K562 (cell line): ENCODE results near the gene GBA2. TPM values are rescaled to one million over a fixed set of nuclear protein-coding genes. Genes with fewer than 3 reads are reported as not detected.
A peak's percentile ranks its signal among the peaks of the same experiment; 100 is the strongest.

Experiments used
- ATAC-seq: fragments of 200-7000 bp; cut with Tn5 transposase; 3 replicates; pipeline ENCODE4 v1.9.1; 2020; ENCODE audit warnings: moderate library complexity
- BruUV-seq: library from RNA; stranded (reverse); fragments of 400-500 nt; replicated peaks from 2 replicates; lab custom pipeline; 2021; lab: Mats Ljungman, UMichigan
- CTCF ChIA-PET: fragments of 300-600 bp; formaldehyde crosslinking; extraction: SDS; loops from one replicate; lab custom pipeline; 2021; ENCODE audit warnings: low intra/inter-chr PET ratio; lab: Yijun Ruan, JAX
- POLR2A ChIA-PET: fragments of 300-600, 350-650 bp; sonication (Branson Sonifier 250); formaldehyde crosslinking; extraction: SDS; loops from one replicate; lab custom pipeline; 2021; ENCODE audit warnings: antibody characterized with exemption, inconsistent platforms; lab: Yijun Ruan, JAX
- DNase-seq, 4 experiments: peaks; one replicate each; pipeline versions ENCODE4 v3.0.0 to v3.0.0-alpha.2; 2011 to 2018; ENCODE audit warnings: low spot score in 3 of 4, mixed read lengths in 3 of 4; ENCODE audit errors: extremely low read depth in 1 of 4
- FAIRE-seq: peaks from 2 replicates; lab custom pipeline; 2011; peaks lifted over from hg19 to GRCh38; lab: Jason Lieb, UNC
- H2AFZ ChIP-seq: 2 replicates; pipeline ENCODE4 v1.6.0; 2011; ENCODE audit warnings: low read depth, low read length, control low read depth, inconsistent platforms
- H3K27ac ChIP-seq: fragments of 200-600 bp; 3 replicates; pipeline ENCODE4 v1.8.0; 2011; ENCODE audit warnings: low read depth, mild to moderate bottlenecking, control low read depth, inconsistent platforms, low read length, moderate library complexity, mixed read lengths; ENCODE audit errors: extremely low read depth
- H3K27me3 ChIP-seq, 2 experiments: fragments of 300-600 bp in 1 of 2; 2 replicates in 1 of 2; 3 replicates in 1 of 2; pipeline versions ENCODE4 v1.6.0 to v1.8.0; 2011; ENCODE audit warnings: inconsistent platforms in 2 of 2, low read length in 2 of 2, mild to moderate bottlenecking in 1 of 2, mixed read lengths in 1 of 2, moderate library complexity in 1 of 2; ENCODE audit not compliant: control insufficient read depth in 2 of 2, insufficient read depth in 2 of 2
- H3K36me3 ChIP-seq: fragments of 300-600 bp; 3 replicates; pipeline ENCODE4 v1.8.0; 2011; ENCODE audit warnings: mild to moderate bottlenecking, low read length, inconsistent platforms; ENCODE audit not compliant: control insufficient read depth, insufficient read depth
- H3K4me1 ChIP-seq, 2 experiments: fragments of 200-600 bp in 1 of 2; replicated peaks in 1 of 2; 2 replicates in 1 of 2; 3 replicates in 1 of 2; pipeline versions ENCODE4 v1.5.1 to v1.8.0; 2011; ENCODE audit warnings: inconsistent platforms in 2 of 2, low read length in 2 of 2, mild to moderate bottlenecking in 1 of 2, mixed read lengths in 1 of 2, moderate library complexity in 1 of 2; ENCODE audit not compliant: control insufficient read depth in 2 of 2, insufficient read depth in 2 of 2
- H3K4me2 ChIP-seq: 2 replicates; pipeline ENCODE4 v1.6.1; 2011; ENCODE audit warnings: low read length, control low read depth, inconsistent platforms, mixed read lengths; ENCODE audit not compliant: insufficient read depth
- H3K4me3 ChIP-seq: fragments of 200-600 bp; sonication (generic), shearing (Covaris generic); 2 replicates; pipeline ENCODE4 v1.5.1; 2016; ENCODE audit warnings: control low read depth, inconsistent platforms
- H3K79me2 ChIP-seq: fragments of 200-600 bp; 3 replicates; pipeline ENCODE4 v1.8.0; 2011; ENCODE audit warnings: low read length, inconsistent platforms; ENCODE audit not compliant: control insufficient read depth, insufficient read depth
- H3K9ac ChIP-seq, 2 experiments: 2 replicates each; pipeline versions ENCODE4 v1.6.0 to v1.6.1; 2011; ENCODE audit warnings: low read depth in 2 of 2, low read length in 2 of 2, control low read depth in 1 of 2, inconsistent platforms in 1 of 2, mild to moderate bottlenecking in 1 of 2, mixed read lengths in 1 of 2; ENCODE audit not compliant: insufficient read depth in 1 of 2
- H3K9me1 ChIP-seq: one replicate; pipeline ENCODE4 v1.6.0; 2011; ENCODE audit warnings: inconsistent platforms, mild to moderate bottlenecking, low read length, moderate library complexity; ENCODE audit not compliant: control insufficient read depth, insufficient read depth
- H3K9me3 ChIP-seq: replicated peaks from 2 replicates; pipeline ENCODE4 v1.5.1; 2011; ENCODE audit warnings: low read depth, low read length, inconsistent platforms; ENCODE audit not compliant: control insufficient read depth, insufficient read depth
- H4K20me1 ChIP-seq: replicated peaks from 2 replicates; pipeline ENCODE4 v1.6.1; 2011; ENCODE audit warnings: low read length, inconsistent platforms, mixed read lengths; ENCODE audit not compliant: control insufficient read depth, insufficient read depth
- ATF3 ChIP-seq, 2 experiments: fragments of 450-650 bp in 1 of 2; sonication (generic) in 1 of 2; formaldehyde crosslinking in 1 of 2; IDR thresholded peaks in 1 of 2; conservative IDR thresholded peaks in 1 of 2; 2 replicates each; pipeline versions ENCODE4 v1.6.1 to v1.8.1; 2016 to 2023; ENCODE audit warnings: mild to moderate bottlenecking in 2 of 2, moderate library complexity in 2 of 2, inconsistent platforms in 1 of 2, missing genetic modification reagents in 1 of 2
- BCOR ChIP-seq: fragments of 450-650 bp; IDR thresholded peaks from 2 replicates; pipeline ENCODE4 v1.6.1; 2016
- CREBBP ChIP-seq: IDR thresholded peaks from one replicate; pipeline ENCODE4 v1.6.1; 2012; ENCODE audit warnings: low read depth, mild to moderate bottlenecking, control low read depth, inconsistent platforms, low read length
- ELF1 ChIP-seq: fragments of 200-800 bp; sonication (Bioruptor generic); IDR thresholded peaks from 2 replicates; pipeline ENCODE4 v1.6.1; 2016; ENCODE audit warnings: missing genetic modification characterization, missing compliant biosample characterization
- FOSL1 ChIP-seq: fragments of 200-800 bp; sonication (Bioruptor generic); conservative IDR thresholded peaks from 2 replicates; pipeline ENCODE4 v1.6.1; 2016; ENCODE audit warnings: missing genetic modification characterization, missing compliant biosample characterization
- GATAD2B ChIP-seq: fragments of 450-650 bp; IDR thresholded peaks from 2 replicates; pipeline ENCODE4 v1.6.1; 2017; ENCODE audit warnings: mild to moderate bottlenecking, borderline replicate concordance
- HDAC2 ChIP-seq: fragments of 450-650 bp; IDR thresholded peaks from 2 replicates; pipeline ENCODE4 v1.6.1; 2016; ENCODE audit warnings: mild to moderate bottlenecking
- JUND ChIP-seq, 2 experiments: IDR thresholded peaks; 2 replicates in 1 of 2; 3 replicates in 1 of 2; pipeline ENCODE4 v1.6.1; 2011; ENCODE audit warnings: borderline replicate concordance in 2 of 2, low read depth in 2 of 2, low read length in 2 of 2, improper control_type of control experiment in 1 of 2, missing biosample characterization in 1 of 2, missing genetic modification characterization in 1 of 2, missing genetic modification reagents in 1 of 2
- MCM2 ChIP-seq: fragments of 450-650 bp; IDR thresholded peaks from 2 replicates; pipeline ENCODE4 v1.6.1; 2017; ENCODE audit warnings: low read depth, mild to moderate bottlenecking
- SAP30 ChIP-seq: fragments of 200-600 bp; sonication (generic); IDR thresholded peaks from 2 replicates; pipeline ENCODE4 v1.6.1; 2012; ENCODE audit warnings: borderline replicate concordance, low read depth, mild to moderate bottlenecking, moderate library complexity, low read length, control low read depth, inconsistent platforms; ENCODE audit not compliant: insufficient read depth, poor library complexity, severe bottlenecking
- TAF15 ChIP-seq: fragments of 200-400 bp; formaldehyde crosslinking; IDR thresholded peaks from 2 replicates; pipeline ENCODE4 v1.6.1; 2017; ENCODE audit warnings: mild to moderate bottlenecking, low read depth, low read length, moderate library complexity
- U2AF1 ChIP-seq: fragments of 200-400 bp; formaldehyde crosslinking; optimal IDR thresholded peaks from 2 replicates; pipeline ENCODE3; 2017; ENCODE audit warnings: mild to moderate bottlenecking, low read depth, low read length, moderate library complexity
- ZBTB1 ChIP-seq: sonication (generic); formaldehyde crosslinking; IDR thresholded peaks from 2 replicates; pipeline ENCODE4 v1.8.1; 2023; ENCODE audit warnings: missing genetic modification reagents, low read depth, mild to moderate bottlenecking, borderline replicate concordance
- ZBTB17 ChIP-seq: fragments of 450-650 bp; formaldehyde crosslinking; IDR thresholded peaks from 2 replicates; pipeline ENCODE4 v1.4.0; 2020; ENCODE audit warnings: mild to moderate bottlenecking
- ZEB2 ChIP-seq: fragments of 450-650 bp; IDR thresholded peaks from 2 replicates; pipeline ENCODE4 v1.6.1; 2016
- ZNF212 ChIP-seq: fragments of 450-650 bp; formaldehyde crosslinking; IDR thresholded peaks from 2 replicates; pipeline ENCODE4 v1.4.0; 2020; ENCODE audit warnings: mild to moderate bottlenecking
- WGBS: fragments of 100-300 bp; shearing (Covaris generic); methylation state at CpG from one replicate; pipeline ENCODE4 v1.1.6; 2016; ENCODE audit warnings: low coverage, mixed read lengths; ENCODE audit not compliant: insufficient coverage; ENCODE audit errors: missing lambda C conversion rate; 5-methylcytosine and 5-hydroxymethylcytosine counted together
- in situ Hi-C: fragments of 300-500 bp; cut with MboI; formaldehyde crosslinking; loops from 4 replicates; pipeline ENCODE4 v1.15.0; 2018; ENCODE audit warnings: inconsistent platforms, mixed read lengths
- intact Hi-C: fragments of 100-400 bp; cut with micrococcal nuclease; formaldehyde crosslinking; loops from 2 replicates; pipeline ENCODE4 v1.14.2; 2022
- polyA plus RNA-seq, 8 experiments: library from polyadenylated mRNA; depleted of rRNA in 4 of 8; stranded (reverse) in 5 of 8; unstranded in 3 of 8; fragments of >200 nt; fragmentation: Nextera tagmentation in 2 of 8; fragmentation: Illumina TruSeq in 1 of 8; extraction: Ambion mirVana in 2 of 8; extraction: Trizol in 1 of 8; gene quantifications; 2 replicates each; pipeline versions ENCODE4 v1.2.1 to v1.2.3, GENCODE V29; 2011 to 2014; ENCODE audit warnings: inconsistent platforms in 1 of 8, missing spikeins in 1 of 8
- total RNA-seq, 7 experiments: library from RNA; depleted of rRNA in 6 of 7; stranded (reverse); fragments of >200 nt in 6 of 7; fragmentation: Illumina TruSeq in 2 of 7; extraction: Trizol in 2 of 7; gene quantifications; 2 replicates each; pipeline versions ENCODE4 v1.2.1 to v1.2.3, GENCODE V29; 2011 to 2021; ENCODE audit warnings: low replicate concordance in 1 of 7
- TF ChIP-seq, protein P1 (sequence below): fragments of 450-650 bp; IDR thresholded peaks from 2 replicates; pipeline ENCODE4 v1.6.1; 2017; ENCODE audit warnings: mild to moderate bottlenecking, moderate library complexity

GBA2 gene
- total and polyA plus RNA-seq, 9 of the 15 experiments (the other 6 are each of a cell fraction or from before 2014, with no cell fraction given) = 14.1 to 60.4 (median 32.1) TPM

DNA sequence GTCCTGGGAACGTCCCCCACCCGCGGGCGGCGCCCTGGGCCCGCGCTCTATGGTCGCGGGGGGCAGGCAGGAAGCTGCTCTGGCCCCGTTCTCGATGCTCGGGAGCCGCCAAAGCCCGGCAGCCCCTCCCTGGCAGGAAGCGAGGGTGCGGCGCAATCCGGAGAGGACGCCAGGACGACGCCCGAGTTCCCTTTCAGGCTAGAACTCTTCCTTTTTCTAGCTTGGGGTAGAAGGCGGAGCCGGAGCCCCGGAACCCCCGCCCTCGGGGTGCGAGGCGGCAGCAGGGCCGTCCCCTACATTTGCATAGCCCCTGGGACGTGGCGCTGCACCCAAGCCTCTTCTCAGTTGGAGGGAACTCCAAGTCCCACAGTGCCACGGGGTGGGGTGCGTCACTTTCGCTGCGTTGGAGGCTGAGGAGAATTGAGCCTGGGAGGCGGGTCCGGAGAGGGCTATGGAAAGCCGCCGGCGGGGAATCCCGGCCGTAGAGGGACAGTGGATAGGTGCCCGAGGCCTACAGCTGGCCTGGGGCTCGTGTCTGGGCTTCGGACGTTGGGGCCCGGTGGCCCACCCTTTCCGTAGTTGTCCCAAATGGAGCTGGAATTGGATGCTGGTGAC, 16.7 kb downstream of the GBA2 start, which contains the start of the genes CREB3 and TLN1 (continued):
- no peak for TF ChIP-seq CREBBP
- no peak for TF ChIP-seq HDAC2
- TF ChIP-seq FOSL1 (tag) = peak; percentile 65
- TF ChIP-seq ZNF212 (CRISPR knock-in tag) = no peak
- TF ChIP-seq ZBTB17 (CRISPR knock-in tag) = peak; percentile 72; the same call in 1 of the 2 replicates
- peak; percentile 93 for TF ChIP-seq U2AF1

GRCh38 chr9:35731415-35732184, 17.4 kb downstream of the GBA2 start:
- H4K20me1 ChIP-seq = peaks cover 11% of the 10 kb centered on the region; the same call in 1 of the 2 replicates
- FAIRE-seq = peak; percentile 58
- no peak for ATAC-seq
- intact Hi-C loops (loop anchor here (2.0 to 10.0 kb wide), 3 partner anchors 17 to 83 kb away; partner anchors contain the start of genes GBA2, HINT2, RGP1 and SPAG8), in situ Hi-C loops (no loop called here)
- peak overlapping the region; percentile 60; the same call in 1 of the 2 replicates for H2AFZ ChIP-seq
- peak overlapping the region; percentile 85 to 96 for H3K9ac ChIP-seq
- H3K27me3 ChIP-seq = no peaks in the 10 kb centered on the region
- H3K4me2 ChIP-seq = peak overlapping the region; percentile 94
- POLR2A ChIA-PET = interaction anchor here (0.7 to 2.8 kb wide), 20 partner anchors 9 to 462 kb away, joined by 3 to 13 read pairs (median 5); partner anchors contain the start of genes CCDC107, GBA2, RGP1 and RMRP
- H3K4me3 ChIP-seq = peak overlapping the region; percentile 85
- peaks cover 37 to 40% of the 10 kb centered on the region in 2 experiments for H3K4me1 ChIP-seq
- peaks cover 73% of the 10 kb centered on the region for H3K79me2 ChIP-seq
- BruUV-seq = TSS peak; percentile 57
- H3K9me1 ChIP-seq = peaks cover 5% of the 10 kb centered on the region
- WGBS = 0% methylated on average over 21 of the region's 47 CpGs
- no peaks in the 10 kb centered on the region for H3K9me3 ChIP-seq
- H3K36me3 ChIP-seq = peaks cover 48% of the 10 kb centered on the region; the same call in 2 of the 3 replicates
- DNase-seq = peak; percentile 35 to 80 (median 71)
- CTCF ChIA-PET = no interaction called here
- peak overlapping the region; percentile 97 for H3K27ac ChIP-seq
- TF ChIP-seq BCOR (peak; percentile 52; the same call in 1 of the 2 replicates), JUND (IDR thresholded peaks at IDR 0.05; ENCODE audit: borderline replicate concordance, low read depth, low read length) (peak; percentile 47; the same call in 1 of the 2 replicates), JUND (tag; IDR thresholded peaks at IDR 0.05; ENCODE audit: borderline replicate concordance, low read depth, low read length) (peak; percentile 34; the same call in 1 of the 3 replicates), ZBTB1 (CRISPR knock-in tag) (no peak), ELF1 (tag) (no peak), TAF15 (no peak), SAP30 (no peak), ATF3 (IDR thresholded peaks at IDR 0.05) (peak; percentile 31; the same call in 1 of the 2 replicates), ATF3 (CRISPR knock-in tag; conservative IDR thresholded peaks at IDR 0.05) (no peak), GATAD2B (no peak), ZEB2 (peak; percentile 55; the same call in 1 of the 2 replicates), MCM2 (no peak)
- TF ChIP-seq, protein P1, sequence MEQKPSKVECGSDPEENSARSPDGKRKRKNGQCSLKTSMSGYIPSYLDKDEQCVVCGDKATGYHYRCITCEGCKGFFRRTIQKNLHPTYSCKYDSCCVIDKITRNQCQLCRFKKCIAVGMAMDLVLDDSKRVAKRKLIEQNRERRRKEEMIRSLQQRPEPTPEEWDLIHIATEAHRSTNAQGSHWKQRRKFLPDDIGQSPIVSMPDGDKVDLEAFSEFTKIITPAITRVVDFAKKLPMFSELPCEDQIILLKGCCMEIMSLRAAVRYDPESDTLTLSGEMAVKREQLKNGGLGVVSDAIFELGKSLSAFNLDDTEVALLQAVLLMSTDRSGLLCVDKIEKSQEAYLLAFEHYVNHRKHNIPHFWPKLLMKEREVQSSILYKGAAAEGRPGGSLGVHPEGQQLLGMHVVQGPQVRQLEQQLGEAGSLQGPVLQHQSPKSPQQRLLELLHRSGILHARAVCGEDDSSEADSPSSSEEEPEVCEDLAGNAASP = no peak
